Left ventricle myocardium inferior (tissue), 1 donor: ENCODE results near the gene PHGDH. TPM values are rescaled to one million over a fixed set of nuclear protein-coding genes. Genes with fewer than 3 reads are reported as not detected.

Experiments
- DNase-seq: peaks from one replicate; pipeline ENCODE4 v3.0.0-alpha.2; 2020
- H3K27ac ChIP-seq: fragments of 200-600 bp; replicated peaks from 2 replicates; pipeline ENCODE4 v1.8.0; 2021
- H3K27me3 ChIP-seq: fragments of 200-600 bp; 2 replicates; pipeline ENCODE4 v1.8.0; 2021; ENCODE audit warnings: low read depth
- H3K36me3 ChIP-seq: fragments of 200-600 bp; 2 replicates; pipeline ENCODE4 v1.8.0; 2021
- H3K4me1 ChIP-seq: fragments of 200-600 bp; 2 replicates; pipeline ENCODE4 v1.8.0; 2021
- H3K4me3 ChIP-seq: fragments of 200-600 bp; 2 replicates; pipeline ENCODE4 v1.8.0; 2021; ENCODE audit warnings: mild to moderate bottlenecking, moderate library complexity
- H3K9me3 ChIP-seq: fragments of 200-600 bp; replicated peaks from 2 replicates; pipeline ENCODE4 v1.8.0; 2021
- intact Hi-C: fragments of 100-400 bp; cut with micrococcal nuclease; formaldehyde crosslinking; loops from one replicate; pipeline ENCODE4 v1.11.0; 2022
- total RNA-seq: library from RNA; stranded (reverse); fragmentation: NEBNext Ultra II Directional; extraction: Animal tissue kit (Norgen Biotek cat#: 25700); gene quantifications from one replicate; pipeline ENCODE4 v1.2.1, GENCODE V29; 2021
- TF ChIP-seq, protein P1 (sequence below): fragments of 200-600 bp; IDR thresholded peaks from 2 replicates; pipeline ENCODE4 v1.8.0; 2021; ENCODE audit warnings: antibody characterized with exemption, mild to moderate bottlenecking, borderline replicate concordance
- donor health status: DM: no; HTN: yes; CAD: no; lungs with severe emphysema.

PHGDH gene
- total RNA-seq, 1 donor from 2014 or later: 6.4 TPM

- Histone ChIP-seq H3K27me3 (no peaks in the 10 kb centered on the region), H3K9me3 (no peaks in the 10 kb centered on the region), H3K4me3 (no peak overlapping the region), H3K27ac (no peak overlapping the region), H3K36me3 (no peaks in the 10 kb centered on the region), H3K4me1 (peaks cover 11% of the 10 kb centered on the region)
- TF ChIP-seq, protein P1, sequence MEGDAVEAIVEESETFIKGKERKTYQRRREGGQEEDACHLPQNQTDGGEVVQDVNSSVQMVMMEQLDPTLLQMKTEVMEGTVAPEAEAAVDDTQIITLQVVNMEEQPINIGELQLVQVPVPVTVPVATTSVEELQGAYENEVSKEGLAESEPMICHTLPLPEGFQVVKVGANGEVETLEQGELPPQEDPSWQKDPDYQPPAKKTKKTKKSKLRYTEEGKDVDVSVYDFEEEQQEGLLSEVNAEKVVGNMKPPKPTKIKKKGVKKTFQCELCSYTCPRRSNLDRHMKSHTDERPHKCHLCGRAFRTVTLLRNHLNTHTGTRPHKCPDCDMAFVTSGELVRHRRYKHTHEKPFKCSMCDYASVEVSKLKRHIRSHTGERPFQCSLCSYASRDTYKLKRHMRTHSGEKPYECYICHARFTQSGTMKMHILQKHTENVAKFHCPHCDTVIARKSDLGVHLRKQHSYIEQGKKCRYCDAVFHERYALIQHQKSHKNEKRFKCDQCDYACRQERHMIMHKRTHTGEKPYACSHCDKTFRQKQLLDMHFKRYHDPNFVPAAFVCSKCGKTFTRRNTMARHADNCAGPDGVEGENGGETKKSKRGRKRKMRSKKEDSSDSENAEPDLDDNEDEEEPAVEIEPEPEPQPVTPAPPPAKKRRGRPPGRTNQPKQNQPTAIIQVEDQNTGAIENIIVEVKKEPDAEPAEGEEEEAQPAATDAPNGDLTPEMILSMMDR: no peak
- no peak for DNase-seq
- intact Hi-C loops: loop anchor here (10.0 kb wide), 1 partner anchor 129 kb away; no protein-coding TSS in a partner anchor
Observed at GRCh38 chr1:119673171-119673940, 38.4 kb upstream of the PHGDH start.

DNA sequence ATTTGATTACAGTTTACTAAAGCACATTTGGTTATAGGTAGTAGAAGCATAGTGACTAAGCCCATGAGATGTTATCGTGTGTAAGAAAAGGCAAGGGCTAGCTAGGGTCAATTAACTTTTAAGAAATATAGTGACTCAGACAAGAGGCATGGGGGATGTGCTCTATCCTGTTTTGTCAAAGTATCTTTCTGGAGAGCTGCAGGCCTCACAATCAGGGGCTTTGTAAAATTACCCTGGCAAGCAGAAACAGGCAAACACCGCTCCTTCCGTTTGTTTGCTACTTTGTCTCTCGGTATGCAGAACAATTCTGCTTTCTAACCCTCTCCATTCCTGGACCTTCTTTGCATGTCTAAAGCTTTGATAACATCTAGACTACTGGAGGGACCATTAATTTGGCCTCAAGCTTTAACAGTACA, 37.6 kb upstream of the PHGDH start:
- no peaks in the 10 kb centered on the region for H3K36me3 ChIP-seq
- H3K27me3 ChIP-seq: no peaks in the 10 kb centered on the region
- no peaks in the 10 kb centered on the region for H3K9me3 ChIP-seq
- H3K4me1 ChIP-seq: peaks cover 11% of the 10 kb centered on the region
- H3K27ac ChIP-seq: no peak overlapping the region
- H3K4me3 ChIP-seq: no peak overlapping the region
- DNase-seq: no peak
- TF ChIP-seq, protein P1: no peak
- intact Hi-C loops: loop anchor here (10.0 kb wide), 1 partner anchor 129 kb away; no protein-coding TSS in a partner anchor

DNA sequence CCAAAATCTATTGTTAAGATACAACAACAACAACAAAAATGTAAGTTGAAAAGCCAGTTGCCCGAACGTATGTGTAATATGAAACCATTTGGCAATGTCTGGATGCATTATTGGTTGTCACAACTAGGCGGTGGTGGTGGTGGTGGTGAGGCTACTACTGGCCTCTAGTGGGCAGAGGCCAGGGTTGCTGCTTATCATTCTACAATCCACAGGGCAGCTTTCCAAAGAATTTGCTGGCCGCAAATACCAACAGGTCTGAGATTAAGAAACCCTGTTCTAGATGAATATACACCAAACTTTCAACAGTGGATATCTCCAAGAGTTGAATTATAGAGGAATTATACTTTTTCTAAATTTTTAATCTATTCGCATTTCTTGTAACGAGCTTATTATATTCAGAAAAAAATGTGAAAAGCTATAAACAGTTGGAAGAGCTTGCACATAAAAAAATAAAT, 36.9 kb upstream of the PHGDH start:
- Histone ChIP-seq H3K27ac (peak overlapping the region; percentile 39), H3K4me3 (peak overlapping the region; percentile 54), H3K9me3 (no peaks in the 10 kb centered on the region), H3K4me1 (peaks cover 11% of the 10 kb centered on the region), H3K27me3 (no peaks in the 10 kb centered on the region), H3K36me3 (no peaks in the 10 kb centered on the region)
- TF ChIP-seq, protein P1: no peak
- DNase-seq: no peak
- intact Hi-C loops: loop anchor here (5.0 to 10.0 kb wide), 2 partner anchors 58 to 130 kb away; no protein-coding TSS in a partner anchor

- Histone ChIP-seq H3K4me3 (peak overlapping the region; percentile 54), H3K4me1 (peaks cover 11% of the 10 kb centered on the region), H3K27me3 (no peaks in the 10 kb centered on the region), H3K36me3 (no peaks in the 10 kb centered on the region), H3K9me3 (no peaks in the 10 kb centered on the region), H3K27ac (peak overlapping the region; percentile 39)
- intact Hi-C loops: loop anchor here (5.0 to 10.0 kb wide), 2 partner anchors 58 to 131 kb away; no protein-coding TSS in a partner anchor
- DNase-seq: peak; percentile 38
- TF ChIP-seq, protein P1: peak; percentile 93
Observed at GRCh38 chr1:119675349-119676345, 36.1 kb upstream of the PHGDH start.

DNA sequence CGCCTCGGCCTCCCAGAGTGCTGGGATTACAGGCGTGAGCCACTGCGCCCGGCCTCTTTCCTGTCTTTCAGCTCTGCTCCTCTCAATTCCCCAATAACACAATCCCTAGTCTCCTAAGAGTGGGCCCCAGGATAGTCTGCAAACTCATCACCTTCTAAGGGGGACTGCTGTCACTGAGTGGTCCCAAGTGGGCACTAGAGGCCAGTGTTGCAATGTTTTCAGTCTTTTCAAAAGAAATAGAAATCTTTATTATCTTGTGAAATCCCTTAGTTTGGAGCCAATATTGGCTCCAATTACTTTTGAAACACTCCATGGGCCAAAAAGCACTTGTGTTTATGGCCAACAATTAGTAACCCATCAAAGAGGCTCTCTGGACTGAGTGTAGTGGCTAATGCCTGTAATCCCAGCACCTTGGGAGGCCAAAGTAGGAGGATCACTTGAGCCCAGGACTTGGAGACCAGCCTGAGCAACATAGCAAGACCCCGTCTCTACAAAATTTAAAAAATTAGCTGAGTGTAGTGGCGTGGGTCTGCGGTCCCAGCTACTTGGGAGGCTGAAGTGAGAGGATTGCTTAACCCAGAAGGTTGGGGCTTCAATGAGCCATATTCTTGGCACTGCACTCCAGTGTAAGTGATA, 35.0 kb upstream of the PHGDH start:
- H3K27ac ChIP-seq: peak overlapping the region; percentile 32
- peaks cover 11% of the 10 kb centered on the region for H3K4me1 ChIP-seq
- TF ChIP-seq, protein P1: no peak
- intact Hi-C loops: loop anchor here (5.0 to 10.0 kb wide), 2 partner anchors 59 to 132 kb away; no protein-coding TSS in a partner anchor
- H3K9me3 ChIP-seq: no peaks in the 10 kb centered on the region
- no peak overlapping the region for H3K4me3 ChIP-seq
- H3K27me3 ChIP-seq: no peaks in the 10 kb centered on the region
- H3K36me3 ChIP-seq: no peaks in the 10 kb centered on the region
- no peak for DNase-seq
